ENCODE results near the gene PGAP2. TPM values are rescaled to one million over a fixed set of nuclear protein-coding genes. Genes with fewer than 3 reads are reported as not detected.

The PGAP2 gene
- total RNA-seq, 1 experiment from 2014 or later, result 72.2 TPM

DNA sequence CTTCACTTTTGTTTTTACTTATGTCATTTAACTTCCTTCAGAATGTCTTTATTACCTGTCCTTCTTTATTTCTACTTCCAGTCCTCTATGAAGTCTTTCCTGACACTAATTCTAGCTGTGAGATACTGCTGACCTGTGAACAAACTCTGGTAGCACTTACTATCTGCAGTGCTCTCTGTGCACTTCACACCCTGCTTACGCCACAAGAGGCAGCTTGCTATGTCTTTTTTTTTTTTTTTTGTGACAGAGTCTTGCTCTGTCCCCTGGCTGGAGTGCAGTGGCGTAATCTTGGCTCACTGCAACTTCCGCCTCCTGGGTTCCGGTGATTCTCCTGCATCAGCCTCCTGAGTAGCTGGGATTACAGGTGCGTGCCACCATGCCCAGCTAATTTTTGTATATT lies 57.8 kb downstream of the PGAP2 start:
- no TSS peak for BruUV-seq (replicated peaks)

DNA sequence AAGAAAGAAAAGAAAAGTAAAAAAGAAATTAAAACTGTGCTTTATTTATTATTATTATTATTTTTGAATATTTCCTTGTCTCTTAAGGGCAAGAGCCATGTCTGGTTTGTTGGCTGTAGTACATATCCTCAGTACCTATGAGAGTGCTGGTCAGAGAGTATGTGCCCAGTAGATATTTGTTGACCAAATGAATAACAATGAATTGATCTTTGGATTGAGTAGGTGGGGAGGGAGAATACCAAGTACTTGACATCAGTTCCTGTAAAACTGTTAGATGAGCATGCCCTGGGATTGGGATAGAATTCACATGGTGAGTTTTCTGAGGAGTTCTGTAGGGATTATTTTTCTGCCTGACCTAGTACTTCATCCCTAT lies 58.5 kb downstream of the PGAP2 start:
- Histone ChIP-seq H3K27ac (ENCODE audit: low read length) (peak overlapping the region; percentile 4; the same call in 1 of the 2 replicates), H3K36me3 (ENCODE audit: control insufficient read depth, insufficient read depth, low read length) (no peaks in the 10 kb centered on the region), H3K9me3 (ENCODE audit: control insufficient read depth, insufficient read depth, low read depth, low read length) (no peaks in the 10 kb centered on the region), H3K4me1 (ENCODE audit: control insufficient read depth, insufficient read depth, low read length) (peaks cover 25% of the 10 kb centered on the region), H3K4me3 (ENCODE audit: low read depth in 2 of 2, low read length in 2 of 2) (no peak overlapping the region), H3K27me3 (ENCODE audit: control insufficient read depth, insufficient read depth, low read length) (no peaks in the 10 kb centered on the region)
- ChIA-PET CTCF (no interaction called here), POLR2A (no interaction called here)
- no peak for ATAC-seq
- DNase-seq (ENCODE audit: low read depth, low spot score), result no peak
- intact Hi-C loops (cut with micrococcal nuclease; ENCODE audit: unreplicated experiment), result no loop called here
- no peak for TF ChIP-seq POLR2AphosphoS5 (IDR thresholded peaks at IDR 0.05; ENCODE audit: low read depth, low read length)
- TF ChIP-seq, protein P1, sequence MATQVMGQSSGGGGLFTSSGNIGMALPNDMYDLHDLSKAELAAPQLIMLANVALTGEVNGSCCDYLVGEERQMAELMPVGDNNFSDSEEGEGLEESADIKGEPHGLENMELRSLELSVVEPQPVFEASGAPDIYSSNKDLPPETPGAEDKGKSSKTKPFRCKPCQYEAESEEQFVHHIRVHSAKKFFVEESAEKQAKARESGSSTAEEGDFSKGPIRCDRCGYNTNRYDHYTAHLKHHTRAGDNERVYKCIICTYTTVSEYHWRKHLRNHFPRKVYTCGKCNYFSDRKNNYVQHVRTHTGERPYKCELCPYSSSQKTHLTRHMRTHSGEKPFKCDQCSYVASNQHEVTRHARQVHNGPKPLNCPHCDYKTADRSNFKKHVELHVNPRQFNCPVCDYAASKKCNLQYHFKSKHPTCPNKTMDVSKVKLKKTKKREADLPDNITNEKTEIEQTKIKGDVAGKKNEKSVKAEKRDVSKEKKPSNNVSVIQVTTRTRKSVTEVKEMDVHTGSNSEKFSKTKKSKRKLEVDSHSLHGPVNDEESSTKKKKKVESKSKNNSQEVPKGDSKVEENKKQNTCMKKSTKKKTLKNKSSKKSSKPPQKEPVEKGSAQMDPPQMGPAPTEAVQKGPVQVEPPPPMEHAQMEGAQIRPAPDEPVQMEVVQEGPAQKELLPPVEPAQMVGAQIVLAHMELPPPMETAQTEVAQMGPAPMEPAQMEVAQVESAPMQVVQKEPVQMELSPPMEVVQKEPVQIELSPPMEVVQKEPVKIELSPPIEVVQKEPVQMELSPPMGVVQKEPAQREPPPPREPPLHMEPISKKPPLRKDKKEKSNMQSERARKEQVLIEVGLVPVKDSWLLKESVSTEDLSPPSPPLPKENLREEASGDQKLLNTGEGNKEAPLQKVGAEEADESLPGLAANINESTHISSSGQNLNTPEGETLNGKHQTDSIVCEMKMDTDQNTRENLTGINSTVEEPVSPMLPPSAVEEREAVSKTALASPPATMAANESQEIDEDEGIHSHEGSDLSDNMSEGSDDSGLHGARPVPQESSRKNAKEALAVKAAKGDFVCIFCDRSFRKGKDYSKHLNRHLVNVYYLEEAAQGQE (IDR thresholded peaks at IDR 0.05; ENCODE audit: insufficient read depth in 1 of 2, low read depth in 2 of 2, low read length in 1 of 2), result no peak
- no peak for TF ChIP-seq TCF7L2 (IDR thresholded peaks at IDR 0.05; ENCODE audit: low read depth, low read length)
- TF ChIP-seq, protein P2, sequence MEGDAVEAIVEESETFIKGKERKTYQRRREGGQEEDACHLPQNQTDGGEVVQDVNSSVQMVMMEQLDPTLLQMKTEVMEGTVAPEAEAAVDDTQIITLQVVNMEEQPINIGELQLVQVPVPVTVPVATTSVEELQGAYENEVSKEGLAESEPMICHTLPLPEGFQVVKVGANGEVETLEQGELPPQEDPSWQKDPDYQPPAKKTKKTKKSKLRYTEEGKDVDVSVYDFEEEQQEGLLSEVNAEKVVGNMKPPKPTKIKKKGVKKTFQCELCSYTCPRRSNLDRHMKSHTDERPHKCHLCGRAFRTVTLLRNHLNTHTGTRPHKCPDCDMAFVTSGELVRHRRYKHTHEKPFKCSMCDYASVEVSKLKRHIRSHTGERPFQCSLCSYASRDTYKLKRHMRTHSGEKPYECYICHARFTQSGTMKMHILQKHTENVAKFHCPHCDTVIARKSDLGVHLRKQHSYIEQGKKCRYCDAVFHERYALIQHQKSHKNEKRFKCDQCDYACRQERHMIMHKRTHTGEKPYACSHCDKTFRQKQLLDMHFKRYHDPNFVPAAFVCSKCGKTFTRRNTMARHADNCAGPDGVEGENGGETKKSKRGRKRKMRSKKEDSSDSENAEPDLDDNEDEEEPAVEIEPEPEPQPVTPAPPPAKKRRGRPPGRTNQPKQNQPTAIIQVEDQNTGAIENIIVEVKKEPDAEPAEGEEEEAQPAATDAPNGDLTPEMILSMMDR (IDR thresholded peaks at IDR 0.05), result no peak
- no peak for TF ChIP-seq SIN3A (IDR thresholded peaks at IDR 0.05; ENCODE audit: borderline replicate concordance, insufficient read depth, low read depth, low read length)
- in situ Hi-C loops (cut with HindIII; ENCODE audit: low pct_unique_long_range_greater_than_20kb, low sequenced_read_pairs), result no loop called here
- BruUV-seq (replicated peaks), result no TSS peak

More for the DNA sequence above, 57.8 kb downstream of the PGAP2 start:
- CTCF ChIA-PET, result no interaction called here
- TF ChIP-seq, protein P1 (IDR thresholded peaks at IDR 0.05; ENCODE audit: insufficient read depth in 1 of 2, low read depth in 2 of 2, low read length in 1 of 2), result no peak
- no peak for TF ChIP-seq SIN3A (IDR thresholded peaks at IDR 0.05; ENCODE audit: borderline replicate concordance, insufficient read depth, low read depth, low read length)
- TF ChIP-seq, protein P2 (IDR thresholded peaks at IDR 0.05), result no peak
- no peak for TF ChIP-seq TCF7L2 (IDR thresholded peaks at IDR 0.05; ENCODE audit: low read depth, low read length)
- TF ChIP-seq POLR2AphosphoS5 (IDR thresholded peaks at IDR 0.05; ENCODE audit: low read depth, low read length), result no peak
- Histone ChIP-seq H3K4me3 (ENCODE audit: low read depth in 2 of 2, low read length in 2 of 2) (no peak overlapping the region), H3K27me3 (ENCODE audit: control insufficient read depth, insufficient read depth, low read length) (no peaks in the 10 kb centered on the region), H3K9me3 (ENCODE audit: control insufficient read depth, insufficient read depth, low read depth, low read length) (no peaks in the 10 kb centered on the region), H3K36me3 (ENCODE audit: control insufficient read depth, insufficient read depth, low read length) (no peaks in the 10 kb centered on the region), H3K27ac (ENCODE audit: low read length) (no peak overlapping the region), H3K4me1 (ENCODE audit: control insufficient read depth, insufficient read depth, low read length) (peaks cover 29% of the 10 kb centered on the region)
- POLR2A ChIA-PET, result interaction anchor here (0.5 kb wide), 1 partner anchor 13 kb away, joined by 5 read pairs; no protein-coding TSS in a partner anchor
- intact Hi-C loops (cut with micrococcal nuclease; ENCODE audit: unreplicated experiment) (no loop called here), in situ Hi-C loops (cut with HindIII; ENCODE audit: low pct_unique_long_range_greater_than_20kb, low sequenced_read_pairs) (no loop called here)
- ATAC-seq, result no peak
- DNase-seq (ENCODE audit: low read depth, low spot score), result no peak

All from Panc1 (cell line).